Adrenal gland (tissue), 12 donors: Measurements from ENCODE around the gene RNF43. TPM values are rescaled to one million over a fixed set of nuclear protein-coding genes. Genes with fewer than 3 reads are reported as not detected.

Experiments
- DNase-seq, 7 donors: peaks; one replicate each; pipeline ENCODE4 v3.0.0-alpha.2; 2019 to 2020
- H3K27ac ChIP-seq, 5 donors: fragments of 200-600 bp; sonication (generic) in 4 of 5; 1 replicate in 3 of 5; 2 replicates in 2 of 5; pipeline versions ENCODE4 v1.5.1 to v1.8.0; 2016 to 2020; ENCODE audit warnings: mild to moderate bottlenecking in 1 of 5
- H3K27me3 ChIP-seq: fragments of 200-600 bp; 2 replicates; pipeline ENCODE4 v1.8.0; 2021
- H3K36me3 ChIP-seq, 2 donors: fragments of 200-600 bp; replicated peaks in 1 of 2; 1 replicate in 1 of 2; 2 replicates in 1 of 2; pipeline versions ENCODE4 v1.5.1 to v1.8.0; 2018 to 2022
- H3K4me1 ChIP-seq, 2 donors: fragments of 200-600 bp; replicated peaks in 1 of 2; 1 replicate in 1 of 2; 2 replicates in 1 of 2; pipeline versions ENCODE4 v1.5.1 to v1.8.0; 2018 to 2021
- H3K4me3 ChIP-seq, 4 donors: fragments of 200-600 bp; sonication (generic) in 3 of 4; one replicate each; pipeline ENCODE4 v1.5.1; 2016 to 2018
- H3K9me3 ChIP-seq, 3 donors: fragments of 200-600 bp; sonication (generic) in 1 of 3; replicated peaks in 1 of 3; 1 replicate in 2 of 3; 2 replicates in 1 of 3; pipeline versions ENCODE4 v1.5.1 to v1.8.0; 2016 to 2021
- POLR2A ChIP-seq, 2 donors: fragments of 450-650 bp; IDR thresholded peaks; one replicate each; pipeline ENCODE4 v1.6.1; 2017; ENCODE audit warnings: antibody characterized with exemption in 2 of 2, mild to moderate bottlenecking in 2 of 2, moderate library complexity in 1 of 2
- WGBS, 4 donors: extraction: QIAGEN DNeasy Blood & Tissue Kit in 2 of 4; methylation state at CpG; one replicate each; pipeline versions ENCODE4 v1.1.5 to v1.1.7; 2013 to 2017; 5-methylcytosine and 5-hydroxymethylcytosine counted together
- intact Hi-C, 2 donors: fragments of 100-400 bp; cut with DNase I; formaldehyde crosslinking; loops; one replicate each; pipeline versions ENCODE4 v1.14.1 to v1.15.0; 2022 to 2023
- polyA plus RNA-seq, 3 donors: library from polyadenylated mRNA; stranded (reverse); fragments of 200-250 nt in 2 of 3; fragments of 350-450 nt in 1 of 3; fragmentation: Illumina TruSeq in 1 of 3; extraction: RNeasy Lipid Tissue Mini Kit (QIAGEN cat#74804) in 1 of 3; gene quantifications; one replicate each; pipeline ENCODE4 v1.2.3, GENCODE V29; 2013 to 2014
- total RNA-seq, 9 donors: library from RNA; depleted of rRNA in 4 of 9; stranded (reverse); fragments of >200 nt in 4 of 9; fragments of 120-200 nt in 1 of 9; fragmentation: NEBNext Ultra II Directional in 1 of 9; extraction: Animal tissue kit (Norgen Biotek cat#: 25700) in 1 of 9; gene quantifications; one replicate each; pipeline versions ENCODE4 v1.1.0 to v1.2.4, GENCODE V29; 2013 to 2023
- TF ChIP-seq, protein P1 (sequence below), 6 experiments: fragments of 450-650 bp in 4 of 6; fragments of 200-600 bp in 2 of 6; sonication (generic) in 1 of 6; IDR thresholded peaks; 1 replicate in 5 of 6; 2 replicates in 1 of 6; pipeline versions ENCODE4 v1.5.1 to v1.8.0; 2016 to 2021; ENCODE audit warnings: antibody characterized with exemption in 6 of 6, mild to moderate bottlenecking in 2 of 6, moderate library complexity in 1 of 6
- donor health status: healthy with polysubstance abuse.
- donor health status: Bipolar disorder and iron deficiency.
- donor health status: DM: yes; HTN: yes; CAD: no.
- donor health status: DM: no; HTN: no; CAD: no.
- donor health status: DM: no; HTN: no; CAD: no.
- donor health status: DM: yes; HTN: yes; CAD: no.

RNF43 gene
- total and polyA plus RNA-seq, 12 donors: 5.9 to 30.8 (median 12.7) TPM

DNA sequence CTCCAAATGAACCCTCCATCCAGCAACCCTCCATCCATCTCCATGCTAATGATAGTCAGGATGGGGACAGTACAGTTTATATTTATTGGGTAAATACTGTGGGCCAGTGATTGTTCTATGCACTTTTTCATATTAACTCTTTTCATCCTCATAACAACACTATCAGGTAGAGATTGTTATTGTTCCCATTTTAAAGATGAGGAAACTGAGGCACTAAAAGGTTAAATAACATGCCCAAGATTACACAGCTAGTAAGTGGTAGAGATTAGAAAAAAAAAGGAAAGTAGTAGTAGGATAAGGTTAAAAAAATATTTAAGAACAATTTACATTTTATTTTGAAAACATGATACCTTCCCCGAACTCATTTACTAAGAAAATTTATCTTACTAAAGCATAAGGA is 43.4 kb downstream of the RNF43 start:
- Histone ChIP-seq H3K27ac (no peak overlapping the region), H3K4me3 (no peak overlapping the region), H3K27me3 (no peaks in the 10 kb centered on the region), H3K4me1 (no peaks in the 10 kb centered on the region), H3K9me3 (no peaks in the 10 kb centered on the region), H3K36me3 (no peaks in the 10 kb centered on the region)
- intact Hi-C loops: no loop called here
- 91 to 97% (median 94%) methylated on average over 1 of the region's 1 CpG for WGBS, 4 donors
- TF ChIP-seq POLR2A (IDR thresholded peaks at IDR 0.05): no peak
- TF ChIP-seq, protein P1, sequence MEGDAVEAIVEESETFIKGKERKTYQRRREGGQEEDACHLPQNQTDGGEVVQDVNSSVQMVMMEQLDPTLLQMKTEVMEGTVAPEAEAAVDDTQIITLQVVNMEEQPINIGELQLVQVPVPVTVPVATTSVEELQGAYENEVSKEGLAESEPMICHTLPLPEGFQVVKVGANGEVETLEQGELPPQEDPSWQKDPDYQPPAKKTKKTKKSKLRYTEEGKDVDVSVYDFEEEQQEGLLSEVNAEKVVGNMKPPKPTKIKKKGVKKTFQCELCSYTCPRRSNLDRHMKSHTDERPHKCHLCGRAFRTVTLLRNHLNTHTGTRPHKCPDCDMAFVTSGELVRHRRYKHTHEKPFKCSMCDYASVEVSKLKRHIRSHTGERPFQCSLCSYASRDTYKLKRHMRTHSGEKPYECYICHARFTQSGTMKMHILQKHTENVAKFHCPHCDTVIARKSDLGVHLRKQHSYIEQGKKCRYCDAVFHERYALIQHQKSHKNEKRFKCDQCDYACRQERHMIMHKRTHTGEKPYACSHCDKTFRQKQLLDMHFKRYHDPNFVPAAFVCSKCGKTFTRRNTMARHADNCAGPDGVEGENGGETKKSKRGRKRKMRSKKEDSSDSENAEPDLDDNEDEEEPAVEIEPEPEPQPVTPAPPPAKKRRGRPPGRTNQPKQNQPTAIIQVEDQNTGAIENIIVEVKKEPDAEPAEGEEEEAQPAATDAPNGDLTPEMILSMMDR (IDR thresholded peaks at IDR 0.05): no peak
- no peak for DNase-seq

DNA sequence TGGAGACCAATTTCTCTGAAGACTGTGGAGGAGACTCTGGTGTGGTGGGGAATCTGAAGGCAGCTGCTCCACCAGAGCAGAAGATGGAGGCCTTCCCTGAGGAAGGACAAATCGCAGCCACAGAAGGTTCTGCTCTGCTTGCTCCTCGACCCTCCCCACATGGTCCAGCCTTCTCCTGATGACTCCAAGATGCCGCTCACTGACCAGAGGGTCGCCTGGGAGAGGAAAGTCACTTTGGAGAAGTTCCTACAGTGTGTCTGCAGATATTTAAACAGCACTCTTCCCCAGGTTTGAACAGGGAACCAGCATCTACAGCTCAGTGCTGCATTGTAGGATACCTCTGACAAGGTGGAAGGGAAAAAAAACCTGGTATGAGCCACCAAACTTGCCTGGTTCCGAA is 44.3 kb downstream of the RNF43 start:
- Histone ChIP-seq H3K27ac (no peak overlapping the region), H3K27me3 (no peaks in the 10 kb centered on the region), H3K9me3 (no peaks in the 10 kb centered on the region), H3K36me3 (no peaks in the 10 kb centered on the region), H3K4me3 (no peak overlapping the region), H3K4me1 (peaks cover 0 to under 1% of the 10 kb centered on the region in 2 donors)
- DNase-seq: no peak
- 83 to 92% (median 88%) methylated on average over 4 to 5 of the region's 5 CpGs for WGBS, 4 donors
- TF ChIP-seq POLR2A (IDR thresholded peaks at IDR 0.05): no peak
- TF ChIP-seq, protein P1 (IDR thresholded peaks at IDR 0.05): no peak
- intact Hi-C loops: no loop called here

DNA sequence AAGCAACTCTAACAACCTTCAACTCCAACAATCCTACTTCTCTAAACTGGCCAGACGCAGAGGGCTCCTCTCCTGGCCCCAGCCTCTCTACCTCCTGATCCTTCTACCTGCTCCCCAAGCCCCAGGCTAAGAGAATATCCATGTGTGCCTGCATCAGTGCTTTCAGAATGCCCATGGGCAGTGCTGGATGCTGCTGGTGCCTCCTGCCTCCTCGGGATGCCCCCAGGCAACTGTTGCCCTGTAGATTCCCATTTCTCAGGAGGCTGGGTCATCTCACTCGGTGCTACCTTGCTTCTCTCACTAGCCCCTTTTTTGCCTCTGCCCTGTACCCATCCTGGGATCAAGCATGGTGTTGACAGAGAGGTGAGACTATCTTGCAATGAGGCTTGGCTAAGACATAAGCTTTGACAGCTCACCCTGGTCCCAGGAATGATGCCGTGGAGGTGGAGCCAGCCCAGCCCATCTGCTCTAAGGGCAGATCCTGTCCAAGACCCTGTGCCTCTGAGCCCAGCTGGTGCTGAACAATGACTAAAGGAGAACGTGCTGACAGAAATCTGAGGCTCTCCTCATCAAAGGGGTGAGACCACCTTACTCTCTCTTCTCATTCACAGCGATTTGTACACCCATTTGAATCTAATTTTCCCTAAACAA is 45.9 kb downstream of the RNF43 start:
- no peaks in the 10 kb centered on the region for H3K9me3 ChIP-seq
- peaks cover 8 to 10% of the 10 kb centered on the region in 2 donors for H3K4me1 ChIP-seq
- intact Hi-C loops: no loop called here
- 80 to 91% (median 84%) methylated on average over 6 of the region's 6 CpGs for WGBS, 4 donors
- no peaks in the 10 kb centered on the region for H3K27me3 ChIP-seq
- TF ChIP-seq, protein P1 (IDR thresholded peaks at IDR 0.05): no peak
- TF ChIP-seq POLR2A (IDR thresholded peaks at IDR 0.05): no peak
- no peak overlapping the region for H3K27ac ChIP-seq
- no peak for DNase-seq
- no peaks in the 10 kb centered on the region for H3K36me3 ChIP-seq
- H3K4me3 ChIP-seq: no peak overlapping the region

DNA sequence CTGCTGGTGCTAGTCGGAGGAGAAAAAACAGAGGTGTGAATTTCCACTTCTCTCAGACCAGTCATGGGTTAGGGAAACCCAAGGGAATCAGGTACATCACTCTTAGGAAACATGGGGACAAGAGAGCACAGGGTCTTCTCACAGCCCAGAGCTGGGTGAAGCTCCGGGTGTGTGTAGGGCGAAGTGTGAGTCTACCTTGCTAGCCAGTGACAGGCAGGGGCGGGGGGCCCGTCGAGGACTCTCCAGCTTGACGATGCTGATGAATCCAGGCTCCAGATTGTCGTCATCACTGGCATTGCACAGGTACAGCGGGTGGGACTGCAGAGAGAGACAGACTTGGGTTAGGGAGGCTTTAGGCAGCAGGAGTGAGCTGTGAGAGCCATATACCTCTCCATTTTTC is 46.6 kb downstream of the RNF43 start:
- 78 to 91% (median 81%) methylated on average over 9 of the region's 9 CpGs for WGBS, 4 donors
- Histone ChIP-seq H3K4me3 (no peak overlapping the region), H3K9me3 (no peaks in the 10 kb centered on the region), H3K4me1 (peaks cover 14 to 17% of the 10 kb centered on the region in 2 donors), H3K36me3 (no peaks in the 10 kb centered on the region), H3K27me3 (no peaks in the 10 kb centered on the region), H3K27ac (no peak overlapping the region)
- no peak for DNase-seq
- TF ChIP-seq, protein P1 (IDR thresholded peaks at IDR 0.05): no peak
- no peak for TF ChIP-seq POLR2A (IDR thresholded peaks at IDR 0.05)
- intact Hi-C loops: no loop called here
